NK-92 (cell line): ENCODE measurements around the gene PML.
"Not testable (repeated sequence)": the region's sequence is repeated elsewhere in the genome, so short reads cannot be mapped to it uniquely, and the experiment has no call there.

ENCODE experiments used
- DNase-seq: peaks from one replicate; lab custom pipeline; 2025; ENCODE audit not compliant: unreplicated experiment; lab: John Stamatoyannopoulos, UW

Gene PML

DNA sequence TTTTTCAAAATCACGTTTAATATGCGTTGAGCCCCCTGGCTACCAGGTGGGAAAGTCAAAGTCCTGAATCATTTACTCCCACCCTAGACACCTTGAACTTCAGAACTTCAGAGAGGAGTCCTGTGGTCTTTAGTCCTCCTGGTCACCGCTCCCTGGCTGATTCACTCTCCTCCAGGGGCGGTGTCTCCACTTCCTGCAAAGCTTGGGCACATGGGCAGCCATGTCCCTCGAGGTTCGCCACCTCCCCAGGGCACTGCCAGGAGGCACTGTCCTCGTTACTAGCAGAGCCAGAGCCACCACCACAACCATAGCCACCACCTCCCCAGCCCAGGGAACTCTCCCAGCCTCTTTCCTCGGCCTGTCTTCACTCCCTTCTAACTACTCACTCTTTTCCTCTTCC is 37.2 kb upstream of the PML start:
- DNase-seq: no peak

DNA sequence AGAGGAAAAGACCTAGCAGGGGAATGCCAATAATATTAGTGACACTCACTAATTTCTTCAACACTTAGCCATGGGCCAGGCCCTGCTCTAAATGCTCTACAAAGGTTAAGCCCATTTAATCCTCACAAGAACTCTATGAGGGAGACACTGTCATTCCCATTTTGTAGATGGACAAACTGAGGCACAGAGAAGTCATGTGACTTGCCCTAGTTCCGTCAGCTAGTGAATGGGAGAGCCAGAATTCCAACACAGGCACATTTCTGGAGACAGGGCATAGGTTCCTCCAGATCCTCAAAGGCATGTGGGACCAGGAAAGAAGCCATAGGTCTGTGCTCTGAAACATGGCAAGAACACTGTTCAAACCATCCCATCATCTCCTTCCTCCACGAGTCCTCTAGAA is 36.7 kb upstream of the PML start:
- no peak for DNase-seq

DNA sequence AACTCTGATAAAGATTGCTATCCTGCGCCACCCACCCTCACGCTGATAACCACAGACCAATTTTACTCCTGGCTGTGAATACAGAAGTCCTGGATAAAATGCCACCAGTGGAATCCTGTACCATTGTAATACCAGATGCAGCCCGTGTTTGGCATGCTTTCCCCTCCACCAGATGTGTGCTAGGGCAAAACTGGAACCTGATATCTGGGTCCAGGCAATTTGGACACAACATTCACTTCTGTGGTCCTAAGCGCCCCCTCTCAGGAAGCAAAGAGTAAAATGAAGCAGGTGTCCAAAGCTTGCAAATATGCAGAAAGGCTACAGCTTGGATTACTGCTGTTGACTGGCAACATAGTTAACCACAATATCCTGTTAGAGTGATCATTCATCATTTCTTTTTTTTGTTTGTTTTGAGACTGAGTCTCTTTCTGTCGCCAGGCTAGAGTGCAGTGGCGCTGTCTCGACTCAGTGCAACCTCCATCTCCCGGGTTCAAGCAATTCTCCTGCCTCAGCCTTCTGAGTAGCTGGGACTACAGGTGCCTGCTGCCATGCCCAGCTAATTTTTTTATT is 35.4 kb upstream of the PML start:
- DNase-seq: no peak

DNA sequence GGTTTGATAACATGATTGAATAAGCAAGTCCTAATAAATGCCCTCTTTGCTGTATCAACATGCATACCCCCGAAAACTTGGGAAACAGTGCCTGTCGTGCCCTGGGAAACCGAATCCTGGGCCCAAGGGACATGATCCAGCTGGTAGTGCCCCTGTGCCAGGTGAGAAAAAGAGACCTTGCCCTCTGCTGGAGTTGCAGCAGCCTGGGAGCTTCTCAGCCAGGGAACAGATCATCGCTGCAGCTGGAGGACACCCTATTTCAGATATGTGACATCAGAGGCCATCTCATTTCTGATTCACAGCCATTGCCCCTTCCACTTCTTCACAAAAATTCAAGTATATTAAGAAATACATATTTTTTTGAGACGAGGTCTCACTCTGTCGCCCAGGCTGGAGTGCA is 34.7 kb upstream of the PML start:
- DNase-seq: no peak

DNA sequence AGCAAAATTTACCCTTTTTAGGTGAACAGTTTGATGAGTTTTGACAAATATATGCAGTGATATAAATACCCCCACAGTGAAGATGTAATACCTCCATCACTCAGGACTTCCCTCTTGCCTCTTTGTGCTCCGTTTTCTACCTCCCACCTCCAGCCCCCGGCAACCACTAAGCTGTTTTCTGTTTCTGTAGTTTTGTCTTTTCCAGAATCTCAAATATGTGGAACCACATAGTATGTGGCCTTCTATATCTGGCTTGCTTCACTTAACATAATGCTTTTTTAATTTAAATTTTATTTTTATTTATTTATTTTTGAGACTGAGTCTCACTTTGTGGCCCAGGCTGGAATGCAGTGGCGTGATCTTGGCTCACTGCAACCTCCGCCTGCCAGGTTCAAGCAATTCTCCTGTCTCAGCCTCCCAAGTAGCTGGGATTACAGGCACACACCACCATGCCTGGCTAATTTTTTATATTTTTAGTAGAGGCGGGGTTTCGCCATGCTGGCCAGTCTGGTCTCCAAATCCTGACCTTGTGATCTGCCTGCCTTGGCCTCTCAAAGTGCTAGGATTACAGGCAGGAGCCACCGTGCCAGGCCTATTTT is 33.9 kb upstream of the PML start:
- DNase-seq: not testable (repeated sequence)

DNA sequence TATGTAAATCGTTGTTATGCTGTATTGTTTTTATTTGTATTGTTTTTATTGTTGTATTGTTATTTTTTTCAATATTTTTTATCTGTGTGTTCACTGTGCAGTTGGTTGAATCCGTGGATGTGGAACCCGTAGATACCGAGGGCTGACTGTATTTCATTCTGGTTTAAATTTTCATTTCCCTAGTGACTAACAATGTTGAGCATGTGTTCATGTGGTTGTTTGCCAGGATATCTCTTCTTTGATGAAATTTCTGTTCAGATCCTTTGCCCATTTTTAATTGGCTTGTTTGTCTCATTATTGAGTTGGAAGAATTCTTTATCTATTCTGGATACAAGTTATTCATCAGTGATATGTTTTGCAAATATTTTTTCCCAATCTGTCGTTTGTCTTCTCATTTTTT is 32.1 kb upstream of the PML start:
- no peak for DNase-seq

DNA sequence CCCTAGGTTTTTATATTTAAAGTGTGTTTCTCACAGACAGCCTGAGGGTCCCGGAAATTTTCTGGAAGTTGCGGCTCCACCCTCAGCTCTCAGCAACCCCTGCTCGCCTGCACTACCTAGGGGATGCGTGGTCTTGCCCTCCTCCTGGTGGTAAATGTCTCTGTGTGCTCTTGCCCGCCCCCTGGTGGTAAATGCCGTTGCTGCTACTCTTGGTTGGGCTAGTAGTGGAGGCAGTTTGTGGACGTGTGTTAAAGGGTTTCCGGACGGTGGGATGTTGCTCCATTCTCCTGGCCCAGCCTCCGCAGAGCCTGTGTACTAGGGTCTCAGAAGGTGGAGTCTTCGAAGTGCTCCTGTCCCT is 29.8 kb upstream of the PML start:
- no peak for DNase-seq

DNA sequence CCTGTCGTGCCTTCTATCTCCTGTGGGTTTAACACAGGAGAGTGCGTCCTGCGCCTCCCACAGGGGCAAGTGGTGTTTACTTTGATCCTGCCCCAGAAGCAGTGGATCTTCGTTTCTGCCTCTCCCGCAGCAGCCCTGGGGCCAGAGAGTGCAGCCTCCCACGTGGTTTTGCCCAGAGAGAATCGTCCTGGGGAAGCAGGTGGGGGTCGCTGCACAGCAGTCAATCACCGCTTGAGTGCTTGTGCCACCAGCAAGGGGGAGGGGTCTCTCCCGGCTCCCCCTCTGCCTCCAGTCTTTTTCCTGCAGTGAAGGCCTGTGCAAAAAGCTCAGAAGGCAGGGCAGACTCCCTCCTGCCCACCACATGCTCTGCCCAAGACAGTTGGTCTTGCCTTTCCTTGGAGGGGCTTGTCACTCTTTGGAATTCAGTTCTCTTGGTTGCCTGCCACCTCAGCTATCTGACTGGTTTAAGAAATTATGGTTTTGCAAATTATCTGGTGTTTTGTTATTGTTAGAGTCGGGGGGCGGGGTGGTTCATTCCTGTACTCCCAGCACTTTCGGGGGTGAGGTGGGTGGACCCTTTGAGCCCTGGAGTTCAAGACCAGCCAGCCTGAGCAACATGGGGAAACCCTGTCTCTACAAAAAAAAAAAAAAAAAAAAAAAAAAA is 29.3 kb upstream of the PML start:
- DNase-seq: no peak

DNA sequence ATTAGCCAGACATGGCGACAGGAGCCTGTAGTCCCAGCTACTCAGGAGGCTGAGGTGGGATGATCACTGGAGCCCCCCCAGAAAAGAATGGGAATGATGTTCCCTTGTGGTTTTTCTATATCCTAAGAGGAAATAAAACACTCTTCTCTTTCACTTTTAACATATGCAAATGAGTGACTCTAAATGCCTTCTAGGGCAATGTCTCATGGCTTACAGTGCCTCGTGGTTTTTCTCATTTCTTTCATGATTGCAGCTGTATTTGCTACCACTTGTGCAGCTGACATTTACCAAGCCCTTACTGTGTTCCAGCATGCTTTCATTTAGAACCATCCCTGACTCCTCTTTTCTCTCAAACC is 28.8 kb upstream of the PML start:
- DNase-seq: no peak

DNA sequence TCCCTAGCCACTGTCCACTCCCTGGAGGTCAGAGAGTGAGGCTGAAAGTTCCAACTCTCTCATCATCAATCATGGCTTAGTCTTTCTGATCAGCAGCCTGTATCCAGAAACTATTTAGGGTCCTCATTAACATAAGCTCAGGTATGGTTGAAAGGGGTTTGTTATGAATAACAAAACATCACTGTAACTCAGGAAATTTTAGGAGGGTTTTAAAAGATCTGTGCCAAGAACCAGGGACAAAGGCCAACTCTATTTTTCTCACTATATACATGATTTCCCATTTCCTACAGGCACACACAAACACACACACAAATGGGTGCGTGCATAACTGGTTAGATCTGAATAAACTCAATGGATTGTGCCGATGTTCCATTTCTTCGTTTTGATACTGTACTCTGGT is 26.1 kb upstream of the PML start:
- DNase-seq: no peak

DNA sequence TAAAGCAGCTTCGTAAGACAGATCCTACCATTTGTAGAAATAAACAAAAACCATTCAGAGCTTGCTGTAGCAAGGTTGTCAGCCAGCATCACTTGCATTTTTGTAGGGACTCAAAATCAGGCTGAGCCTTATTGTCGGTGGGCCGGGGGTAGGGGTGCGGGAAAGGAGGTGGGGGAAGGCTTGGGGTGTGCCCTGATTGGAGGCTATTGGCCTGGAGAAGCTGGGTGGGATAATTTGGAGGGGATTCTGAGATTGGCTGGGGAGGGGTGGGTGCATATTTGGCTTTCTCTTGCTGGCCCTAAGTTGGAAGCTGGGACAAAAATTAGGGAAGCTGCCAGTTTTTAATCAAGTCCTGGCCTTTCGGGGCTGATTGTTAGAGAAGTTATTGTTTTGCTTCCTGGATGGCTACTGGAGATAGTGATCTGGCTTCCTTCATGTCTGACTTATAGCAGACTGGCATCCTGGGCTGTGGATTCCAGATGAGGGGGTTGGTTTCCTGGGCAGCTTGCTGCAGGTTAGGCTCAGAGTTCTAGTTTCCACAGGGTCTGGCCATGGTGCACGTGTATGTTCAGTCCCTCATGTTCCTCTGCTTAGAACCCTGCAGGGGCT is 25.3 kb upstream of the PML start:
- no peak for DNase-seq

DNA sequence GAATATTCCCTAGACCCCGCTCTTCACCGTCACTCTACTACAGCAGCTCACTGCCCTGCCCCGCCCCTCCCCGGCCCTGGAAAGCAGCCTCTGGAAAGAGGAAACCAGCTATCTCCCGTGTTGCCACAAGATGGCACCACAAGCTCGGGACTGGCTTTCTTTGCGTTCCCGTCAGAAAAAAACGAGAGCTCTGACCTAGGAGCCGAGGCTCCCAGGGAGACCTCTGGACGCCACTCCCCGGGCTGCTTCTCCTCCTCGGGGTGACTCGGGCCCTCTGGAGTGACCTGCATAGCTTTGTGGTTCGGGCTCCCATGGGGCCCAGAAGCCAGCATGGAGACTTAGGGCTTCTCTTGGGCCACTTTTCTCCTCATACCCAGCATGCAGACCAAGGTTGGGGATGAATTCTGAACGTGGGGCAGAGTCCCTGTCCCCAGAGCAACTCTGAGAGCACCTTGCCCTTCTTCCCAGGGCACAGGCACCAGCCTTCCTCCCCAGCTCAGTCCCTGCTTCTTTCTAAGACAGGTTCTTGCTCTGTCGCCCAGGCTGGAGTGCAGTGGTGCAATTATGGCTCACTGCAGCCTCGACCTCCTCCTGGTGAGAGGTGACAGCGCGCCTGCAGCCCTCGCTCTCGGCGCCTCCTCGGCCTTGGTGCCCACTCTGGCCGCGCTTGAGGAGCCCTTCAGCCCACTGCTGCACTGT is 21.4 kb upstream of the PML start:
- DNase-seq: no peak

DNA sequence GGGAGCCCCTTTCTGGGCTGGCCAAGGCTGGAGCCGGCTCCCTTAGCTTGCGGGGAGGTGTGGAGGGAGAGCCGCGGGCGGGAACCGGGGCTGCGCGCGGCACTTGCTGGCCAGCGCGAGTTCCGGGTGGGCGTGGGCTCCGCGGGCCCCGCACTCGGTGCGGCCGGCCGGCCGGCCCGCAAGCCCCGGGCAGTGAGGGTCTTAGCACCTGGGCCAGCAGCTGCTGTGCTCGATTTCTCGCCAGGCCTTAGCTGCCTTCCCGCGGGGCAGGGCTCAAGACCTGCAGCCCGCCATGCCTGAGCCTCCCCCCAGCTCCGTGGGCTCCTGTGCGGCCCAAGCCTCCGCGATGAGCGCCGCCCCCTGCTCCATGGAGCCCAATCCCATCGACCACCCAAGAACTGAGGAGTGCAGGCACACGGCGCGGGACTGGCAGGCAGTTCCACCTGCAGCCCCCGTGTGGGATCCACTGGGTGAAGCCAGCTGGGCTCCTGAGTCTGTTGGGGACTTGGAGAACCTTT is 20.8 kb upstream of the PML start:
- not testable (repeated sequence) for DNase-seq

DNA sequence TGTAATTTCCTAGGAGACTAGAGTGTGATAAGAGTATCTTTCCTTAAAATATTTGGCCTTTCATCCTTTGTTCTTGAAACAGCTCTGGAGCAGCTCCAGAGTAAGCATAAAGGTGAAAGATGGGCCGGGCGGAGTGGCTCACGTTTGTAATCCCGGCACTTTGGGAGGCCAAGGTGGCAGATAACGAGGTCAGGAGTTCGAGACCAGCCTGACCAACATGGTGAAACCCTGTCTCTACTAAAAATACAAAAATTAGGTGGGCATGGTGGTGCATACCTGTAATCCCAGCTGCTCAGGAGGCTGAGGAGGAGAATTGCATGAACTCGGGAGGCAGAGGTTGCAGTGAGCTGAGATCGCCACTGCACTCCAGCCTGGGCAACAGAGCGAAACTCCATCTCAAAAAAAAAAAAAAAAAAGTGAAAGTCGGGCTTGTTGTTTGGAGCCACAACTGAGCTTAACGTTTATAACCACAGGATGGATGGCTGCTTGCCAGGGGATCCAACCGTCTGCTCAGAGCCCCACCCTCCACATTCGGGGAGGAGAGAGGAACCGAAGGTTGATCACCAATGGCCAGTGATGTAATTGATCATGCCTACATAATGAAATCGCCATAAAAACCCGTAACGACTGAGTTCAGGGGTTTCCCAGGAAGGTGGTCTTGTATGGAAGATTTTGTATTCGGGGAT is 18.9 kb upstream of the PML start:
- not testable (repeated sequence) for DNase-seq

DNA sequence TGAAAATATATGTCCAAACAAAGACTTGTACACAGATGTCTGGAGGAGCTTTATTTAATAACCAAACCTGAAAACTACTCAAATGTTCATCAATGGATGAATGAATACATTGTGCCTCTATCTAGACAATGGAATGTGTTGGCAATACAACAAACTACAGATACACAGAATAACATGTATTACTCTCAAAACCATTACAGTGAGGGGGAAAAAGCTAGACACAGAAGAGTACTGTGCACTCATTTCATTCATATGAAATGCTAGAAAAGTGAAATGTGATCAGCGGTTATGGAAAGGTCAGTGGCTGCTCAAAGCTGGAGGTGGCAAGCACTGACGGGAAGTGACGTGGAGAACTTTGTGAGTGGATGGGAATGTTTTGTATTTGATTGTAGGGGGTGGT is 15.6 kb upstream of the PML start:
- no peak for DNase-seq

DNA sequence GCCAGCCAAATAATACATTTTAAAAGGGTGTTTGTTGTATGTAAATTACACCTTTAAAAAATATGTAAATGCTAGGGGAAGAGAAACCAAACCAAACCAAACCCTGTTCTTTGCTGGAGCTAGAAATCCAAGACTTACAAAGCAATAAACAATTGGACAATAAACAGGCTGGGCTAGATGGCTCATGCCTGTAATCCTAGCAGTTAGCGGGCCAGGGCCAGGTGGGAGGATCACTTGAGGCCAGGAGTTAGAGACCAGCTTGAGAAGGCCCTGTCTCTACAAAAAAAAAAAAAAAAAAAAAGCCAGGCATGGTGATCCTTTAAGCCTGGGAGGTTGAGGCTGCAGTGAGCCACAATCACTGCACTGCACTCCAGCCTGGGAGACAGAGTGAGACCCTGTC is 14.9 kb upstream of the PML start:
- no peak for DNase-seq

DNA sequence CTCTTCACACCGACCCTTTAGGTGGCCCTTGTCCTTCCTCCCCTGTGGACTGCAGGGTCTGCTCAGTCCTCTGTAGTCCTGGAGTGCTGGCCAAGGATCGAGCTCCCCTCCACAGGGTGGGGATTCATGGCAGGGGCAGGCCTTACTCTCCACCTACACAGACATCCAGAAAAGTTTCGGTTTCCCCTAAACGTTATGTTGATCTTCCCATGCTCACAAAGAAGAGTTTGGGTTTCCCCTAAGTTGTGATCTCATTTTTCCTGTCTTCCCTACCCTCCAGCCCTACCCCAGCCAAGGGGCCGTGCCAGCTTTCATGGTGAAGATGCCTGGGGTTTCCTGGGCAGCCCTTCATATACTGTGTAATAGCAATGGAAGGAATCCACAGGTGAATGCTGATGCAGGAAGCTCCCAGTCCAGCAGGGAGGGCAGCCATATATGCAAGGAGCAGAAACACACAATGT is 12.7 kb upstream of the PML start:
- no peak for DNase-seq

DNA sequence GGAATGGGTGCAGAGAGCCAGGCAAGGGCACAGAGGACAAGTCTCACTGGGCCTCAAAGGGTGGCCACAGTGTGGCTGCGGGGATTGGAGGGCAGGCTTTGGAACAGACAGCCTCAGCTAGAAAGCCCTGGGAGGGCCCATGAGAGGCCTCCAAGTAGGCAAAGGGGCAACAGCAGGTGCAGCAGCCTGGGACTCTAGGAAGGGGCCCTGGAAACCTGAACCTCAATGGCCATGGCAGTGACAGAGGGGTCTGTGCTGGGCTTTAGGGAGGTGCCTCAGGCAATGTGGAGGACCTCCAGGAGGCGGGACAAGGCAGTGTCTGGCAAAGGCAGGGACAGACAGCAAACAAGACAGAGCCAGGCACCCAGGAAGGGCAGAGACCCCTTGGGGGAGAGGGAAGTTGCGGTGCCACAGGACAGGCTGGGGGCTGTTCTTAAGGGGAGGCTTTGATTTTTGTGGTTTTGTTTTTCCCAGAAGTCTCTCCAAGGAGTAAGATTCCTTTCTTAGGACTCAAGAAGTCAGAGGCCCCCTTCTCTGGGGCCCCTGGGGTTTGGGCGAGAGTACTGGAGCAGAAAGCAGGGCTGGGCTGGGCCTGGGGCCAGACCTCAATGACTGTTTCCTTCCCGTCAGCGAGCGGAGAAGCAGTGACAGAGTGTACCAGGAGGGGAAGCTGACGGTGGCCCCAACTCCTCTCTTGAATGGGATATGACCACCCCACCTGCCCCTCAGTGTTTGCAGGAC is 12.1 kb upstream of the PML start:
- no peak for DNase-seq

DNA sequence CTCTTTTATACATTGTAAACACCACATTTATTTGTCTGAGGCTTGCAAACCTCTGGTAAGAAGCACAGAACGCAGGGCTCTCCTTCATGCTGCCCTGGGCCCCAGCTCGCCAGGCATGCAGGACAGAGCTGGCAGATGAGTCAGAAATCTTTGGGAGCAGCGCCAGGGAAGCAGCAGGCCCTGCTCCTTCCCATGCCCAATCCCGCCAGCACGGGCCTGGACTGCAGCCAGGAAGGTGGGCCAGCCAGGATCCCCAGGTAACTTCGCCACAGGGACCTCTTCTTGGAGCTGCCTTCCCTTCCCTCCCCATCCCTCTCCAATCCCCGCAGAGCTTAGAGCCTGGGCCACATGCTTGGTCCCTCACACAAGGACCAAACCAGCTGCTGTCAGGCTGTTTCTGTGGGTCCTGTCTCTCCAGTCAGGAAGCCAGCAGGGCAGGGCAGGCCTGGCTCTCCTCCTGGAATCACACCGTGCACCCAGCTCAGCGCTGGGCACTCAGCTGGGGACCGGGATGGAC is 11.2 kb upstream of the PML start:
- no peak for DNase-seq

DNA sequence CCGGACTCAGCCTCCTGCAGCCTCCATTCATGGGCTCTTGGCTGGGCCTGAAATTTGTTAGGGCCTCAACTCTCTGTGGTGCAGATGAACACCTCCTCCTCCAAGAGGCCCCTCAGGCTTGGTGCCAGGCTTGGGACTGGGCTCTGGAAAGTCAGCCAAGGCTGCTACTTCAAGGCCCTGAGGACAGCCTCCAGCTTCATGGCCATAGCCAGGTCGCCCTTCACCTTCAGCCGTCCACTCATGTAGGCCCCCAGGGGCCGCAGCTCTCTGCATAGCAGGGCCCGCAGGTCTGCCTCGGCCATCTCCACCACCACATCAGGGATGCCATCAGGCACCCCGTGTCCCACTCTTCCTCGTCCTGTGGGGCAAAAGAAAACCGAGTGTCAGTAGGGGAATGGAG is 10.7 kb upstream of the PML start:
- DNase-seq: no peak
